HG03558 (cell line): Measurements from ENCODE around the gene GPR142.
A peak's percentile ranks its signal among the peaks of the same experiment; 100 is the strongest.

Experiments
- ATAC-seq: cut with Tn5 transposase; IDR thresholded peaks from one replicate; pipeline ENCODE4 v1.9.1; 2021; ENCODE audit warnings: moderate number of reproducible peaks; ENCODE audit not compliant: unreplicated experiment; ENCODE audit errors: extremely low read depth

GPR142 gene

DNA sequence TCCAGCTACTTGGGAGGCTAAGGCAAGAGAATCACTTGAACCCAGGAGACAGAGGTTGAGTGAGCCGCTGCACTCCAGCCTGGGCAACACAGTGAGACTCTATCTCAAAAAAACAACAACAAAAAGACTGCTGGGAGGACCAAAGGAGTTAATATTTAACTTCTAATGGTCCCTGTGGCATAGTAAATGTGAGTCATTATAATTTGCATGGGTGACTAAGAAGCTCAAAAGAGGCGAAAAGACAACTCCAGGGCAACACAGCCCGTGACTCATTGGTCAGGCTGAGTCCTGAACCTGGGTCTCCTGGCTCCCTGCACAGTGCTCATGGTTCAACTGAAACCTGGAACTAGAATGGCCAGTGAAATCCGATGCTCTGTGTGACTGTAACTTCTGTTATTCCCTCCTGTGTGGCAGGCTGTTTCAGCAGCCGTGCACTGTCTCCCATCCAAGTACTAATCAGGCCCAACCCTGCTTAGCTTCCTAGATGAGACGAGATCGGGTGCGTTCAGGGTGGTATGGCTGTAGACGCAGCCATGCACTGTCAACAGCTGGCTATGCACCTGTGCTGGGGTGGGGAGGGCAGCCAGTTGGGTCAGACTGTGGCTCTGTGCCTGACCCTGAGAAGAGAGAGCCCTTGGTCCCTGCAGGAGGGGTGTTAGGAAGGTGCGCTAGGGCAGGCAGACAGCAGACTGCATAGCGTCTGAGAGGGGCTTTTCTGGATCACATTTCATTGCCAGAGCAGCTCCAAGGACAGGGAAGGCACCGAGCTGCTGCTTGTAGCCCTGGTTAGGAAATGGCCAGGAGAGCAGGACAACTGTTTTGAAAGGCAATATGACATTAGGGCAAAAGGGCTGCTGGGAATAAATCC lies 50.1 kb downstream of the GPR142 start:
- ATAC-seq = peak; percentile 75

DNA sequence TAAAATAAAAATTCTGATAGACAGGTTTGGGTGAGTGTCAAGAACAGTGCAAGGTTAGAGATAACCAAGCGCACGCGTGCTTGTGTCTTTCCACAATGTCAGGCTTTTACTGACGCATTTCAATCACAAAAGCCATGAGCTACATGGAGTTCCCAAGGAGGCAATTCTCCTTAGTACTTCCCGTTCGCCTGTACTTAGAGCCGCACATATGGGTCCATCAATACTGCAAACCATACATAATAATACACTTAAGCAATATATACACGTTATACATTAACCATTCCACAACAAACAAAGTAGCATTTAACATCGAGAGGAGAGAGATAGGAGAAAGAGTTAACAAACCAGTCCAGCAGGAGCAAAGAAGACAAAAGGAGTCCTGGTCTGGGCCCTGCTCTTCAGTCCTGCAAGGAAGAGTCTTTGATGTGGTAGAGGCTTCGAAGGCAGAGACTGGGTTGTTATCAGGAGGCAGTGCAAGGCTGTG lies 52.7 kb downstream of the GPR142 start:
- no peak for ATAC-seq
